NCI-H2227 (cell line): Measurements from ENCODE around the gene CYSRT1.

ENCODE experiments used
- DNase-seq: peaks from one replicate; lab custom pipeline; 2025; ENCODE audit not compliant: unreplicated experiment; lab: John Stamatoyannopoulos, UW

Gene CYSRT1

DNA sequence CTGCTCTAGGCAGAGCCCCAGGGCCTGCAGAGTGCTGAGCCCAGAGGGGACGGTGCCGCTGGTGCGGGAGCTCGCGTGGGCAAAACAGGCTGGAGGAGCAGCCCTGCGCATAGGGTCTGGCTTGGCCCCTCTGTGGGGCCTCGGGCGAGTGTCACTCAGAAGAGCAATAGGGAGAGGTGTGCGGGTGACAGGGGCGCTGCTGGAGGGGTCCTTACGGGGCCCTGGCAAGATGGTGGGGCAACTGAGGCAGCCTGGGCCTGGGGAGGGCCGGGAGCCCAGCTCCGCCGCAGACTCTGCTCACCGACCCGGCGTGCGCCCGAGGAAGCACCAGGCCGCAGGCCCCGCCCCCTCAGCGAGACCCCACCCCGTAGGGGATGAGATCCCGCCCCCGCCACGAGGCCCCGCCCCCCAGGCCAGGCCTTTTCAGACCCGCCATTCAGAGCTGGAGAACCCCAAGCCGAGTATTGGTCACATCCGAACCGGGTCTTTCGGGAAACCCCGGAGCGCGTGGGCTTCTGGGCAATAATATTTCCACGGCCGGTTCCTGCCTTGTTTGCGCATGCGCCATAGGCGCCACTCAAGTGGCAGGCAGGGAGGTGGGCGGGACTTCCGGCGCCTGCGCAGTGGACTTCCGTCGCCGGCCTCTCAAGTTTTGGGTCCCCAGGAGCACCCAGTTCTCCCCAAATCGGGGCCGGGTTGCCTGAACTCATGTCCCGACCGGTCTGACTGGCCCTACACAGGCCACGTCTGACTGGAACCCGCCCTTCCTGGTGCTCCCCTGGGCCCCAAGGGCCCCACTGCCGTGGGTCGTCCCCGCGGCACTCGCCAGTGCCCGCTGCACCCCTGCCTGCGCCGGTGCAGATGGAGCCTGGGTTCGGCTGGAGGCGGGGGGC lies 1.6 kb upstream of the CYSRT1 start:
- peak; percentile 95 for DNase-seq

DNA sequence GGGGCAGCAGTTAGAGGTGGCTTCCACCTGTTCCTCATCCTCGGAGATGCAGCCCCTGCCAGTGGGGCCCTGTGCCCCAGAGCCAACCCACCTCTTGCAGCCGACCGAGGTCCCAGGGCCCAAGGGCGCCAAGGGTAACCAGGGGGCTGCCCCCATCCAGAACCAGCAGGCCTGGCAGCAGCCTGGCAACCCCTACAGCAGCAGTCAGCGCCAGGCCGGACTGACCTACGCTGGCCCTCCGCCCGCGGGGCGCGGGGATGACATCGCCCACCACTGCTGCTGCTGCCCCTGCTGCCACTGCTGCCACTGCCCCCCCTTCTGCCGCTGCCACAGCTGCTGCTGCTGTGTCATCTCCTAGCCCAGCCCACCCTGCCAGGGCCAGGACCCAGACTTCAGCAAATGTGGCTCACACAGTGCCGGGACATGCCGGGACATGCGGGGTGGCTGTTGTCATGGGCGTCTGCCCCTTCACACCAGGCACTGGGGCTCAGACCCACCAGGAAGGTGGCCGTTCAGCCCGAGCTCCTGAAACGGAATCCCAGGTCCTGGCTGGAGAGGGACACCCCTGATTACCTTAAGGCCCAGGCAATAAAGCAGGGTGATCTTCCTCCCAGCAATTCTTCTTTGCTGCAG lies 841 bp downstream of the CYSRT1 start:
- DNase-seq = no peak

DNA sequence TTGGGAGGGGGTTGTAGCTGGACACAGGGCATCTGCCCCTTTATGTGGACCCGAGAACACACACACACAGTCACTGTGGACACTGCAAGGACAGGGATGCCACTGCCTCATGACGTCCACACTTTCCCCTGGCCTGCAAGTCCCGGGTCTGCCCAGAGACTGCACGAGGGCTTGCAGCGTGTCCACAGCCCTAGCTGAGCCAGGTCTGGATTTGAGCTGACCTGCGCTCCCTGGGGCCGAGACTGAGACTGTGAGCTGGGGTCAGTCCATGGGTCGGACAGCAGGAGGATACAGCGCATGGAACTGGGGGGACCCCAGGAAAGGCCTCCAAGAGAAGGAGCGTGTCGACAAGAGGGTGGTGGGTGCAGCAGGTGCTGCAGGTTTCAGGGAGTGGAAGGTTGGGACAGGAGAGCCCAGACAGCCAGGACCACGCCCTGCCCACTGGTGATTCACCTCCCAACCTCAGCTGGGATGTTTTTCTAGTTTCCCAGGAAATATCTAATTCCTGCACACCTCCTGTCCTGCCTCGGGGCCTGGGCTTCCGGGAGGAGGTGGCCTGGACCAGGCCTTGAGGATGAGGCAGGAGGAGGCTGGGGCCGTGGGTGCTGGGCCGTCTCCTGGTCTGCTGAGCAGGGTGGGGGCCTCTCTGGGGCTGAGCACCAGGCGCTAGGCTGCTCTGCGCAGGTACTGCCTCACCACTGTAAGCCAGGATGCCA lies 1.5 kb downstream of the CYSRT1 start:
- no peak for DNase-seq

GRCh38 chr9:137227054-137227852 lies 2.3 kb downstream of the CYSRT1 start, which contains the start of gene RNF224:
RNF224 (plus strand) TSS chr9:137227502; CDS start chr9:137228336, 834 bp downstream.
- DNase-seq = peak; percentile 77

GRCh38 chr9:137227853-137228505 lies 3.0 kb downstream of the CYSRT1 start:
- no peak for DNase-seq

DNA sequence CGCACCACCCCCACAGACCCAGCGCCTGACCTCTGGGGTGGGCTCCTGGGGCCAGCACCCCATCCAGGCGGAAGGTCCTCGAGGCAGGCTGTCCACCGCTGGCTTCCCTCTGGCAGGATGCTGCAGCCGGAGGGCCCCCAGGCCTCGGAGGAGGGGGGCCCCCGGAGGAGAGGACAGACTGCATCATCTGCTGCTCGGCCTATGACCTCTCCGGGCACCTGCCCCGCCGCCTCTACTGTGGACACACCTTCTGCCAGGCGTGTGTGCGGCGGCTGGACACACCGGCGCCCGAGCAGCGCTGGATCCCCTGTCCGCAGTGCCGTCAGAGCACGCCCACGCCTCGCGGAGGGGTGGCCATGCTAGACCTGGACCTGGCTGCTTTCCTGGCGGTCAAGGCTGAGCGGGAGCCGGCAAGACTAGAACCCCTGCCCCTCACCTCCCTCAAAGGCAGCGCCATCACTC lies 3.6 kb downstream of the CYSRT1 start:
- DNase-seq = no peak

GRCh38 chr9:137228968-137229896 lies 4.3 kb downstream of the CYSRT1 start:
- no peak for DNase-seq

GRCh38 chr9:137229903-137230704 lies 5.1 kb downstream of the CYSRT1 start:
- DNase-seq = no peak

DNA sequence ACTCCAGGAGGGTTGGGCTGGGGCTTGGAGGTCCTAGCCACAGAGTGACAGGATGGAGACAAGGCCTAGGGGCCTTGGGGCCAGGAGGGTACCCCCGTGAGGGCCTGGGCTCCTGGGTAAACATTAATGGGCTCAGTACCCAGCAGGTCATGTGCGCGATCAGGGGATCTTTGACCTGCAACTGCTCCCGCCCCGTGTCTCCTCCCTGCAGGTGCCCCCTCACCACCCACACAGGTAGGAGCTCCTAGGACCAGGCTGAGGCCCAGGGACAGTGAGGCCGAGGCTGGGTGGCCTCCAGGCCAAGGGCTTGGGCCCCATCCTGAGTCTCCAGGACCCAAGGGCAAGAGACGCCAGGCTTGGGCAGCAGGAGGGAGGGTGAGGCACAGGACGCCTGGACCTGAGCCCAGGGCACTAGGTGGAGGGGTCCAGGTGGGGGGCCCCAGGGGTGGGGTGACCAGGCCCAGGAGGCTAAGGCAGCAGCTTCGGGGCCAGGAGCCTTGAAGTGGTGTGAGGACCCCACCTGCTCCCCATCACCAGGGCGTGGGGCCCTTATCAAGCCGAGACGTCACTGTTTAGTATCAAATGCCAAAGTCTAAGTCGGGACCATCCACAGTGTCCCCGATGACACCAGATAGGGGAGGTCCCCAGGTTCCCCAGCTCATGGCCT lies 5.9 kb downstream of the CYSRT1 start, which contains the start of gene SLC34A3:
Gene SLC34A3 (plus strand): TSS at position 197 of the 667 bp plus-strand sequence. CDS start 802 bp downstream, outside the sequence.
- DNase-seq = no peak

DNA sequence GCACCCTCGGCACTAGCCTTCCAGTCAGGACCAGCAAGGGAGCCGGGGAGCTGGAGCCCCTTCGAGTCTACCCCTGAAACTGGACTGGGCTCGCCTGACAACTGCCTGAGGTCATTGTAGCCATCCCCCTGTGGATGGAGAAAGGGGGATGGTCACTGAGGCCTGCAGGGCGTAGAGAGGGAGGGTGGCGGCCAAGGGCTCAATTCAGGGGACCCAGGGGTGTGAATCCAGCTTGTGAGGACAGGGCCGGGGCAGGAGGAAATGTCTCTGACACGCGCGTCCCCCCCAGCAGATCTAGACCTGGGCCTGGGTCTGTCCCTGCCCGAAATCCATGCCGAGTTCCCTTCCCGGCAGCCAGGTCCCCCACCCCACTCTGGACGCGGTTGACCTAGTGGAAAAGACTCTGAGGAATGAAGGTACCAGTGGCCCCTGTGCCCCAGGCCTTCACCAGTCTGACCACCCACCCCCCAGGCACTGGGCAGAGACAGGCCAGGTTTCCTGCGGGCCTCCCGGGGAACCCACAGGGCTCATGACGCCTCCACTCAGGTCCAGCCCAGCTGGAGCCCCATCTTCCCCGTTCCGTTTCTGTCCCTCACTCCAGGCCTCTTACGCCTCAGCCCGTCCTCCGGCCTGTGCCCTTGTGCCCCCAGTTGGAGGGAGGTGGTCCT lies 6.5 kb downstream of the CYSRT1 start:
- no peak for DNase-seq

DNA sequence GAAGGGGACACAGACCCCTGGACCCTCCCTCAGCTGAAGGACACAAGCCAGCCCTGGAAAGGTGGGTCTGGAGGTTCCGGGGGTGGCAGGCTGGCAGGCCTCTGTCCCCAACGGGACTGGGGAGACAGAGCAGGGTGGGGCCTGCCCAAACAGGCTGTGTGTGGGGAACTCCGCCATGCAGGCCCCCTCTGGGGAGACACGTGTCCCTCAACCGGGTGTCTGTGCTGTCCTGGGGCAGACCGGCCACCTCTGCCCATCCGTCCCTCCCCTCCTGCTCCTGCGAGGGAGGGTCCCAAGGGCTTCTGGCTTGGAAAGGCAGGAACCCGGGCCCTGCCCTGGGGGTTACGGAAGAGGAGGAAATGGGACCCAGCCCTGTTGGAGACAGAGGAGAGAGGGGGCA lies 7.1 kb downstream of the CYSRT1 start:
- DNase-seq = no peak

GRCh38 chr9:137232510-137232909 lies 7.5 kb downstream of the CYSRT1 start:
- no peak for DNase-seq

DNA sequence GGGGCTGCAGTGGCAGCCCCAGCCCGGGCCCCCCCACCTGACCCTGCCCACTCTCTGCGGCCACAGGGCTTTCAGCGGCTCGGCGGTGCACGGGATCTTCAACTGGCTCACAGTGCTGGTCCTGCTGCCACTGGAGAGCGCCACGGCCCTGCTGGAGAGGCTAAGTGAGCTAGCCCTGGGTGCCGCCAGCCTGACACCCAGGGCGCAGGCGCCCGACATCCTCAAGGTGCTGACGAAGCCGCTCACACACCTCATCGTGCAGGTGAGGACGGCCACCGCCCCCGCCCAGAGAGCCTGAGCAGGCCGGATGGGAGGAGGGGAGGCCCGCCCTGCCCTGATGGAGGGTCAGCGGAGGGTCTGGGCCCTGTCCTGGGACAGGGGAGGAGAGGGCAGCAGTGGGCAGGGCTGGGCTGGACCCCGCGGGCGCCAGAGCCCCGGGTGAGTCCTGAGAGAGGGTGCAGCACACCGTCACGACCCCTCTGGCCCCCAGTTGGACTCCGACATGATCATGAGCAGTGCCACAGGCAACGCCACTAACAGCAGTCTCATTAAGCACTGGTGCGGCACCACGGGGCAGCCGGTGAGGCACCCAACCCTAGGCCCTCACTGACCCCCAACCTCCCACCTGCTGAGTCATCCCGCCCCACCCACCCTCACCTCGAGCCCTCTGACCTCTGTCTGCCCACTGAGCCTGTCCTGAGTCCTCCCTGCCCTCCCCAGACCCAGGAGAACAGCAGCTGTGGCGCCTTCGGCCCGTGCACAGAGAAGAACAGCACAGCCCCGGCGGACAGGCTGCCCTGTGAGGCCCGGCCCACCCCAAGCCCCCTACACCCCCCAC lies 8.4 kb downstream of the CYSRT1 start:
- DNase-seq = no peak

DNA sequence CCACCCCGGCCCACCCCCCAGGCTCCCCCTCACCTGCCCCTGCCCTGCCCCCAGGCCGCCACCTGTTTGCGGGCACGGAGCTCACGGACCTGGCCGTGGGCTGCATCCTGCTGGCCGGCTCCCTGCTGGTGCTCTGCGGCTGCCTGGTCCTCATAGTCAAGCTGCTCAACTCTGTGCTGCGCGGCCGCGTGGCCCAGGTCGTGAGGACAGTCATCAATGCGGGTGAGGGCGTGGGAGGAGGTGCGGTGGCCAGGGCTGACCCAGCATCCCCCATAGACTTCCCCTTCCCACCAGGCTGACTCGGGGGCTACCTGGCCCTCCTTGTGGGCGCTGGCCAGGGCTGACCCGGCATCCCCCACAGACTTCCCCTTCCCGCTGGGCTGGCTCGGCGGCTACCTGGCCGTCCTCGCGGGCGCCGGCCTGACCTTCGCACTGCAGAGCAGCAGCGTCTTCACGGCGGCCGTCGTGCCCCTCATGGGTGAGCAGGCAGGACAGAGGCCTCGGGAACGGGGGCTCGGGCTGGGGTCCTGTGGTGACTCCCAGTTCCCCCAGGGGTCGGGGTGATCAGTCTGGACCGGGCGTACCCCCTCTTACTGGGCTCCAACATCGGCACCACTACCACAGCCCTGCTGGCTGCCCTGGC lies 9.2 kb downstream of the CYSRT1 start:
- no peak for DNase-seq

- DNase-seq = no peak
These were observed 9.9 kb downstream of the CYSRT1 start for GRCh38 chr9:137234758-137235423.
